CD1c-positive myeloid dendritic cell (primary cell): Measurements from ENCODE around the gene FHIT.
A peak's percentile ranks its signal among the peaks of the same experiment; 100 is the strongest.

ENCODE experiments used
- DNase-seq: peaks from one replicate; pipeline ENCODE4 v3.0.0-alpha.2; 2016; ENCODE audit errors: extremely low spot score

Gene FHIT

DNA sequence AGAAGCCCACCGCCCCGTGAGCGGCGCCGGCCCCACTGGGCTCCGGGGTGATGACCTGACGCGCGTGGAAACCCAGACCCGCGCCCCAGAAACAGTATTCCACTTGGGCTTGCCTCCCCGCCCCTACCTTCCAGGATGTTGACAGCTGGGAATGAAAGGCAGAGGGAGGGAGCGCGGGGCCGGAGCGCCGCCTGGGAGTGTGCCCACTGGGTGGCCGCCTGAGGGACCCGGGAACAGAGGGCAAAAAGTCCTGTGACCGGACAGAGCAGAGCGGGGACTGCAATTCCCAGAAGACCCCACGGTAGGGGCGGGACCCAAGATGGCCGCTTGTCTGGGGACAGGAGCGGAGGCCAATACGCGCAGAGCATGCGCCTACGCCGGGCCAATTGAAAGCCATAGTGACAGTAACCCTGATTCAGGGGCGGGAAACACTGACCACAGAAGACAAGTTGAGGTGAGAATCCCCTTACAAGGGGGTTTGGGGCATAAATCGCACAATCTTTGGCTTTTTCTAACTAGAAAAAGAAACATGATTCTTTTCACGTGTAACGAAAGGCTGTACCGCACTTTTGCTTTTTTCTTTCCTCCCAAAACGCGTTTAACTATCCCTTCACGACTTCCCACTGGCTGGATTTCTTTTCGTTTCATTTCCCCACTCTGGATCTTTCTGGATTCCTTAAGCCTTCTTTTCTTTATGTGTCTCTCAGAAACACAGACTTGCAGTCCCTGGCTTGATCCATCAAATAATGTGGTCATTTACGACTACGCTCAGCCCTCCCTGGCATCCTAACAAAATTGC lies at the start of gene FHIT:
Gene FHIT, minus strand, starts transcription at position 279 of the 799 bp plus-strand sequence.
- DNase-seq, result peak; percentile 96

DNA sequence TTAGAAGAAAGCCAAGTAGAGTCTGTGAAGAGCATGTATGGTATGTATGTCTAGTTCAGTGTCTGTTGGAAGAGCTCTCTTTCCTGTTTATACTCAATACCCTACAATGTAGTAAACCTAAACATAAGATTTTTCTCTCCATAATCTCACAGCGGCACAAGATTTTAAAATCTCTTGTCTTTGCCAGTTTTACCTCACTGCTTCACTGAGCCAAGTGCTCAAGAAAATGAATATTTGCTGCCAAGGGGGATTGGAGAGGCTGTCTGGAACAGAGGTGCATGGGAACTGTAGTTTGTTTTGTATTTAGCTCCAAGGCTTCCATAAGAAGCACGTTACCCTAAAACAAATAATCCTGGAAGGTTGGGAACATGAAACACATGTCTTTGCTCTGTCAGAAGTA lies 49.5 kb upstream of the FHIT start:
- DNase-seq, result no peak

- no peak for DNase-seq
Measured at GRCh38 chr3:61300006-61300380, 48.7 kb upstream of the FHIT start.

- no peak for DNase-seq
Measured at GRCh38 chr3:61299343-61300005, 48.2 kb upstream of the FHIT start.

- no peak for DNase-seq
Measured at GRCh38 chr3:61297821-61298220, 46.6 kb upstream of the FHIT start.

GRCh38 chr3:61288446-61288845 lies 37.2 kb upstream of the FHIT start:
- DNase-seq, result no peak

- no peak for DNase-seq
Measured at GRCh38 chr3:61283876-61284275, 32.6 kb upstream of the FHIT start.

- no peak for DNase-seq
Measured at GRCh38 chr3:61278713-61279112, 27.5 kb upstream of the FHIT start.

DNA sequence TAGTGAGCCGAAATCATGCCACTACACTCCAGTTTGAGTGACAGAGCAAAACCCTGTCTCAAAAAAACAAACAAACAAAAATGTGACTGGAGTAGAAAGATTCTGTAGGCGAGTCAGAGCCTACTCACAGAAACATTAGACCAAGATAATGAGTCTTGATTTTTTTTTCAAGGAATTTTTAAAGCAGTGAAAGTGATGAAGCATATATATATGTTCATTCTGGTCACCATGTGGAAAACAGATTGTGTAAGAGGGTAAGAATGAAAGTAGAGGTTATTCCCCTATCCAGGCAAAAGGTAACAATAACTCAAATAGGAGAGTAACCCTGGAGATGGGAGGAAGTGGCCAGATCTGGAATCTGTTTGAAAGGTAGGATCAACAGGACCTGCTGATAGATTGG lies 26.2 kb upstream of the FHIT start:
- no peak for DNase-seq

- DNase-seq, result no peak
Measured at GRCh38 chr3:61269435-61269834, 18.2 kb upstream of the FHIT start.

DNA sequence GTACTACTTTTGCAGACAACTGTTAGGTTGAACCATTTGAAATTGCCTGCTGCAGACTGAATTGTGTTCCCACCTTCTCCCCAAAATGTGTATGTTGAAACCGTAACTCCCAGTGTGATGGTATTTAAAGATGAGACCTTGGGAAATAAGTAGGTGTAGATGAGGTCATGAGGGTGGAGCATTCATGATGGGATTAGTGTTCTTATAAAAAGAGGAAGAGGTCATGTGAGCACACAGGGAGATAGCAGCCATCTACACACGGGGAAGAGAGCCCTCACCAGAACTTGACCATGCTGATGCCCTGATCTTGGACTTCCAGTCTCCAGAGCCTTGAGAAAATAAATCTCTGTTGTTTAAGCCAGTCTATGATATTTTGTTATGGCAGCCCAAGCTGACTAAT lies 17.4 kb upstream of the FHIT start:
- peak; percentile 56 for DNase-seq

DNA sequence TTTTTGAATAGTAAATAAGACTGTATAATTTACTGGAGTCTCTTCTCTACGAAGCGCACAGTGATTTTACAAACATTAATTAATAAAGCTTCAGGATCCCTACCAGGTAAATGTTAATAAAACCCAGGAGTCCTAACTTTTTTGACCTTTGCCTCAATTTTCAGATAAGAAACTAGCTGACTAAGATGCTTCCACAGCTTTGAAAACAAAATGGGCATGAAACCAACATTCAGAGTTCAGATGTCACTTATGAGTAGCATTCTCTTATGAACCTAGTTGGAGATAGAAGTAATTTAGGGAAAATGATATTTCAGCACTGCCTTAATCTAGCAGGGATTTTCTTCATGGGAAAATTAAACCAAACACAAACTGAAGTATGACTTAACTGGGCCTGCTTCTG lies 13.0 kb upstream of the FHIT start:
- no peak for DNase-seq

DNA sequence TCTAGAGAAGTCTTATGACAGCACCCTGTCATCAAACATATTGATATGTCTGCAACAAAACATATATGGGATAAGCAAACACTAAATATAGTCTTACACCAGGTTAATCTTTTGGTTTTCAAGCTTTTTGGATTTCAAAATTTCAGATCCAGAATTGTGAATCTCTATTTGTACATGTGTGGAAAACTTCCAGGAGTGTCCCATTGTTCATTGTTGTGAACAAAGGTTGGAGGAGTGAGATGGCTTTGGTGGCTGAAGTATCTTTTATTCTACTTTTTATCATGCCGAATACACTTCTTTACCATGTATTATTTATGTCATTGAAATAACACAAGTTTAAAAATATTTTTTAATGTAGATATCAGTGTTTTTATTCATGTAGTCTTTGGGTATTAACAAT lies 5.9 kb upstream of the FHIT start:
- no peak for DNase-seq

DNA sequence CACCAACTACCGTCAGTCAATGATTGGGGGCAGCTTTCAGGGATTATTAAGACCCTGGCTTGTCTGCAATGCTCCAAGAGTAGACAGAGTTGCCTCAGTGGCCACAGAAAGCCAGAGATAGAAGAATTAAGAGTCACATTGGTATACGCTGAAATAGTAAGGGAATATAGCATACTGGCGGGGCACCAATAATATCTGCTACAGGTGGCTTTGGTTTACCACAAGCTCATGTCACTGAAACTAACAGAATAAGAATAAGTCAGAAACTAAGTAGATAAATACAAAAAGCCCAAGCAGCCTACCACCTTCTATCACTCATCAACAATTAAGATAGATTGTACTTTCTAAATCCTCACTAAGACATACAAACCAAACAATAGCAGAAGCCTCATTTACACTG lies 2.5 kb upstream of the FHIT start:
- no peak for DNase-seq

GRCh38 chr3:61252836-61253235 lies 1.6 kb upstream of the FHIT start:
- DNase-seq, result no peak

DNA sequence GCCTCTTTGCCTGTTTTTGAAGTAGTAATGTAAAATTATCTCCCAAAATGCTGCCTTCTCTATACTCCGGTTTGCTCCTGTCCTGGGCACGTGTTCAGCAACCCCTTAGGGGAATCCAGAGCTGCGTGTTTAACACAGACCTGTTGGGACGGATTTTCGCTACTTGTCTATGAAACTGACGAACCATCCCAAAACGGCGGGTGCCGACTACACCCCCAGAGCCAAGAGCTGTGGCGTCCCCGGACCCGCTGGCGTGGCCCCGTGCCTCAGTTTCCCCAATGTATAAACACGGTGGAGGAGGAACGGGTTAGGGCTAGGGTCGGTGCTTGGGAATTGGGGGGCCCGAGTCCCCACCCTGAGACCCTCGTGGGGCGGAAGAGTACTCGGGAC lies 473 bp downstream of the FHIT start:
- DNase-seq, result peak; percentile 6

DNA sequence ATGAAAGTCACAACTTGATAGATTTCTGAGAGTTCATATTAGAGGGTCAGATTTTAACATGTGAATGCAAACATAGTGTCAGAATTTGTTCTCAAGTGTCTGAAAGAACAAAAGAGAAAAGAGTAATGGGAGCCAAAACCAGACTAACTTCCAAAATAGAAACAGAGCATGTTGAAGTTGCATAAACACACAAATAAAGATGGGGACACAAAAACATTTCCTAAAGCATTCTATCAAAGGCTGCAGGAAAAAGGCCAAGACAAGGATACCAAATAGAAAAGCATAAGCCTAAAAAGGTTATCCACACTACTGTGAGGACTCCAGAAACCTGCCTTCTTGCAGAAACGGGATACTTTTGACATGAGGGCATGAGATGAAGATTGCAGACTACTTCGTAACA lies 2.8 kb downstream of the FHIT start:
- no peak for DNase-seq

DNA sequence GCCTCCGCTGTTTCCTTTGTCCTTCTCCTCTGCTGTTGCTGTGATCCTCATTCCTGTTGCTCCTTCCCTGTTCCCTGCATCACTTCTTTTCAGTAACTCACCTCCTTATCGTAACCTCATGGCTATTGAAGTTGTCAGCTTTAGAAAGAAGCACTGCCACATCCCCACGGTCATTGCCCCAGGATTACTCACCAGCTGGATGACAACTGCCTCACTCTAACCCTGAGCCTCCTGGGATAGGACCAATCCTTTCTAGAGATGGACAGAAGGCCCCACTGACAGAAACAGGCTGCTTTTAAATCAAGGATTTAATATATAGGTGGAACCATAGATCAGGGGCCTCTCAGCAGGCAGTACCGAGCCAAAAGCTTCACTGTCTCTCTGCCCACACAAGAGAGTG lies 4.1 kb downstream of the FHIT start:
- no peak for DNase-seq

DNA sequence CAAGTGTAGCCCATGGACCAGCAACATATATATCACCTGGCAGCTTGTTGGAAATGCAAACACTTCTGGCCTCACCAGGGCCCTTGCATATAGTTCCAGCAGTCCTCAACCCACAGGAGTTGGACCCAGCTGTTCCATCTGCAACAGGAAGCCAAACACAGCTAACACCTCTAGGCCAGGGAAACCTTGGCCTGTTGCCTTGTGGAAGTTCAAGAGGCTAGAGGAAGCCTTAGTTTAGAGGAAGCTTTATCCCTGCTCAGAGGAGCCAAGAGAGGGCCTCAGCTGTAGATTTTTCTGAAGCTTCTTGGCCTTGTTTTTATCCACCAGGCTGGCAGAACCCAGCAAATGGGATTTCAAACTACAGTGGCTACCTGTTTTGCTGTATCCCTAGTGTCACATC lies 11.4 kb downstream of the FHIT start:
- no peak for DNase-seq

- DNase-seq, result no peak
Measured at GRCh38 chr3:61237858-61238257, 13.4 kb downstream of the FHIT start.

- DNase-seq, result no peak
Measured at GRCh38 chr3:61236556-61236955, 14.7 kb downstream of the FHIT start.

DNA sequence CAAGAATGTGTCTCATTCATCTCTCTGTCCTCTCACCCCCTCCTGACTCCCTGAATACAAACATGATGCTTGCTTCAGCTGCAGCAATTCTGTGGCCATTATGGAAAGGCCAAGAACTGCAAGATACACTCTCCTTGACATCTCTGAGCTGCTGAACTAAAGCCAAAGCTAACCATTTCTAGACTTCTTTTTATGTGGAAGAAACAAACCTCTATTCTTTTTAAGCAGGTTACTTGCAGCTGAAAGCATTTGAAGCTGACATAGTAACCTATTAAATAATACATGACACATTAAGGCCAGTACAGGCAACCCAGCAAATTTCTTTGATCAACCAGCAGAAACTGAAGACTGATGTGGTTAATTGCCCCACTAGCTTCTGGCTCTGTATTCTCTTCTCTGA lies 17.5 kb downstream of the FHIT start:
- DNase-seq, result no peak

GRCh38 chr3:61231693-61232092 lies 19.6 kb downstream of the FHIT start:
- DNase-seq, result no peak

DNA sequence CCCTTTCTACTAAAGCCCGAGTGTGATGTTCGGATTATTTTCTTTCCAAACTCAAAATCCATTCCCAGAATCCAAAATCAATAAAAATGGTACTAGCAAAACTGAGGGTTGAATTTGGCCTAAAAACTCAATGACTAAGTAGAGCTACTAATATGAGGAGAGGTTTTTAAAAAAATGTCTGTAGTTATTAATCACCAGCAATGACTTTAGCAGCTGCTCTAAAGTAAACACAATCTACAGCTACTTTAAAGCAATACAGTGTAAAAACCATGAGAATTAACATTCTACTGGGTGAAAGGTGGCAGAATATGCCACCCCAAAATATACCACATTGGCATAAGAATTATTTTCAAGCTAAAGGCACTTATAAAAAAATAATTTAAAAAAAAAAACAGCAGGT lies 23.5 kb downstream of the FHIT start:
- no peak for DNase-seq
